Epithelial cell of proximal tubule (primary cell): ENCODE results near the gene RERE. TPM values are rescaled to one million over a fixed set of nuclear protein-coding genes. Genes with fewer than 3 reads are reported as not detected.
A peak's percentile ranks its signal among the peaks of the same experiment; 100 is the strongest.
"Not testable (repeated sequence)": the region's sequence is repeated elsewhere in the genome, so short reads cannot be mapped to it uniquely, and the experiment has no call there.

Source experiments
- DNase-seq: peaks from one replicate; pipeline ENCODE4 v3.0.0-alpha.2; 2011; ENCODE audit warnings: low read depth
- H3K4me3 ChIP-seq: 2 replicates; pipeline ENCODE4 v1.5.1; 2011; ENCODE audit warnings: low read depth, mild to moderate bottlenecking, low read length
- CTCF ChIP-seq: conservative IDR thresholded peaks from 2 replicates; pipeline ENCODE4 v1.5.1; 2012; ENCODE audit warnings: low read depth, mild to moderate bottlenecking, low read length
- total RNA-seq: library from RNA; depleted of rRNA; stranded (reverse); fragments of >200 nt; gene quantifications from 2 replicates; pipeline ENCODE4 v1.2.3, GENCODE V29; 2015

The RERE gene
- total RNA-seq, 1 donor from 2014 or later, result 18.0 TPM

GRCh38 chr1:8382051-8382505 lies 435.4 kb downstream of the RERE start:
- H3K4me3 ChIP-seq, result no peak overlapping the region
- TF ChIP-seq CTCF, result no peak
- DNase-seq, result peak; percentile 82

- no peak for TF ChIP-seq CTCF
- H3K4me3 ChIP-seq, result no peak overlapping the region
- peak; percentile 52 for DNase-seq
Measured at GRCh38 chr1:8381618-8382017, 435.8 kb downstream of the RERE start.

GRCh38 chr1:8380310-8380709 lies 437.1 kb downstream of the RERE start:
- not testable (repeated sequence) for DNase-seq, H3K4me3 ChIP-seq

- TF ChIP-seq CTCF, result no peak
- H3K4me3 ChIP-seq, result no peak overlapping the region
- DNase-seq, result no peak
Measured at GRCh38 chr1:8379513-8380186, 437.8 kb downstream of the RERE start.

GRCh38 chr1:8378981-8379470 lies 438.4 kb downstream of the RERE start:
- DNase-seq, result no peak
- TF ChIP-seq CTCF, result no peak
- no peak overlapping the region for H3K4me3 ChIP-seq

GRCh38 chr1:8378178-8378577 lies 439.3 kb downstream of the RERE start:
- no peak for TF ChIP-seq CTCF
- no peak for DNase-seq
- no peak overlapping the region for H3K4me3 ChIP-seq

GRCh38 chr1:8377271-8377981 lies 440.0 kb downstream of the RERE start:
- TF ChIP-seq CTCF, result no peak
- no peak overlapping the region for H3K4me3 ChIP-seq
- DNase-seq, result no peak
